Smooth muscle cell (in vitro differentiated cells): ENCODE results near the gene EXOSC6. TPM values are rescaled to one million over a fixed set of nuclear protein-coding genes. Genes with fewer than 3 reads are reported as not detected.
"Not testable (repeated sequence)": the region's sequence is repeated elsewhere in the genome, so short reads cannot be mapped to it uniquely, and the experiment has no call there.

Experiments used
- DNase-seq: peaks from one replicate; lab custom pipeline; 2025; ENCODE audit not compliant: unreplicated experiment; lab: John Stamatoyannopoulos, UW
- H2AFZ ChIP-seq: fragments of 200-600 bp; sonication (generic); 2 replicates; pipeline ENCODE4 v1.6.0; 2016; ENCODE audit warnings: antibody characterized with exemption, low read depth, mild to moderate bottlenecking
- H3F3A ChIP-seq: fragments of 200-600 bp; sonication (generic); 2 replicates; pipeline ENCODE4 v1.6.0; 2017; ENCODE audit warnings: antibody characterized with exemption, low read depth
- H3K27ac ChIP-seq: fragments of 200-600 bp; sonication (generic); 2 replicates; pipeline ENCODE4 v1.5.1; 2016; ENCODE audit warnings: low read depth, mild to moderate bottlenecking
- H3K27me3 ChIP-seq: fragments of 200-600 bp; sonication (generic); 2 replicates; pipeline ENCODE4 v1.6.1; 2016; ENCODE audit warnings: low read depth, mild to moderate bottlenecking
- H3K36me3 ChIP-seq: fragments of 200-600 bp; sonication (generic); 2 replicates; pipeline ENCODE4 v1.5.1; 2016; ENCODE audit warnings: low read depth
- H3K4me1 ChIP-seq: fragments of 200-600 bp; sonication (generic); 2 replicates; pipeline ENCODE4 v1.5.1; 2016; ENCODE audit warnings: low read depth
- H3K4me2 ChIP-seq: fragments of 200-600 bp; sonication (generic); 2 replicates; pipeline ENCODE4 v1.6.0; 2016; ENCODE audit warnings: mild to moderate bottlenecking
- H3K4me3 ChIP-seq: fragments of 200-600 bp; sonication (generic); 2 replicates; pipeline ENCODE4 v1.5.1; 2016; ENCODE audit warnings: mild to moderate bottlenecking
- H3K79me2 ChIP-seq: fragments of 200-600 bp; sonication (generic); 2 replicates; pipeline ENCODE4 v1.6.0; 2016; ENCODE audit warnings: low read depth, mild to moderate bottlenecking
- H3K9ac ChIP-seq: fragments of 200-600 bp; sonication (generic); 2 replicates; pipeline ENCODE4 v1.6.0; 2016; ENCODE audit warnings: low read depth
- H3K9me3 ChIP-seq: fragments of 200-600 bp; sonication (generic); replicated peaks from 2 replicates; pipeline ENCODE4 v1.5.1; 2016; ENCODE audit warnings: low read depth
- H4K20me1 ChIP-seq: fragments of 200-600 bp; sonication (generic); 2 replicates; pipeline ENCODE4 v1.6.0; 2016; ENCODE audit warnings: low read depth
- WGBS: methylation state at CpG from one replicate; pipeline ENCODE4 v1.1.7; 2016; ENCODE audit warnings: low lambda C conversion rate; 5-methylcytosine and 5-hydroxymethylcytosine counted together
- polyA plus RNA-seq: library from polyadenylated mRNA; unstranded; fragments of >200 nt; fragmentation: Nextera tagmentation; extraction: Ambion mirVana; gene quantifications from 2 replicates; pipeline ENCODE4 v1.2.1, GENCODE V29; 2016
- small RNA-seq: library from RNA; depleted of rRNA; stranded (forward); fragments of <200 nt; gene quantifications from one replicate; pipeline ENCODE3, GENCODE V24; 2014
- total RNA-seq: library from RNA; depleted of rRNA; stranded (reverse); fragments of >200 nt; gene quantifications from 2 replicates; pipeline ENCODE4 v1.2.3, GENCODE V29; 2014

The EXOSC6 gene
- total and polyA plus RNA-seq, 2 experiments from 2014 or later = 10.7 to 14.8 TPM

DNA sequence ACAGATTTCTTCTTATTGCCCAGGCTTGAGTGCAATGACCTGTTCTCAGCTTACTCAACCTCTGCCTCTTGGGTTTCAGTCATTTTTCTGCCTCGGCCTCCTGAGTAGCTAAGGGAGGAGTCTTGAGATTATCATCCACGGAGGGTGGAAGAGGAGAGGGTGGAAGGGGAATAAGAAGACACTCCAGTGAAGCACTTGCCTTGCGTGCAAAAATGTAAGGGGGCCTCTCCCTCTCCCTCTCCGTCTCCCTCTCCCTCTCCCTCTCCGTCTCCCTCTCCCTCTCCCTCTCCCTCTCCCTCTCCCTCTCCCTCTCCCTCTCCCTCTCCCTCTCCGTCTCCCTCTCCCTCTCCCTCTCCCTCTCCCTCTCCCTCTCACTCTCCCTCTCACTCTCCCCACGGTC is 48.2 kb downstream of the EXOSC6 start:
- not testable (repeated sequence) for H3F3A ChIP-seq, H3K36me3 ChIP-seq, H3K27ac ChIP-seq, H3K27me3 ChIP-seq, H3K4me1 ChIP-seq, H3K4me3 ChIP-seq, H3K9ac ChIP-seq, H3K4me2 ChIP-seq, H2AFZ ChIP-seq, H3K9me3 ChIP-seq, H3K79me2 ChIP-seq, DNase-seq, H4K20me1 ChIP-seq
- WGBS = 86% methylated on average over 3 of the region's 7 CpGs

DNA sequence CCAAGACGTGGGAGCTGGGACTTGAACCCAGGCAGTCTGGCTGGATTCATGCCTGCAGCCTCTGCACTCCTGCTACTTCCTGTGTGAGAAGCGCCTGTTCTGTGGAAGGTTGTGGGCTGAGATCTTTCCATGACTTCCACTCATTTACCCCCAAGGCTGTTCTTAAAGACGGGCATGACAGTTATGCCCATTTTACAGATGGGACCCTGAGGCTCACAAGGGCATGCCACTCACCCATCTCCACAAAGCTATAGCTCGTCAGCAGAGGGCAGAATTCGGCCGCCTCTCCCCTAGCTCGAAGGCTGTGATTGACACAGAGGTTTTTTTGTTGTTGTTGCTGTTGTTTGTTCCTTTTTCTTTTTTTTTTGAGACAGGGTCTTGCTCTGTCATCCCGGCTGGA is 51.7 kb downstream of the EXOSC6 start:
- not testable (repeated sequence) for H2AFZ ChIP-seq, H3K4me3 ChIP-seq, H3K4me1 ChIP-seq, H3K27me3 ChIP-seq, H3K4me2 ChIP-seq, H3K9ac ChIP-seq, DNase-seq, H3K9me3 ChIP-seq, H3K27ac ChIP-seq, H3K36me3 ChIP-seq, H3F3A ChIP-seq, H4K20me1 ChIP-seq, H3K79me2 ChIP-seq
- 92% methylated on average over 8 of the region's 8 CpGs for WGBS

DNA sequence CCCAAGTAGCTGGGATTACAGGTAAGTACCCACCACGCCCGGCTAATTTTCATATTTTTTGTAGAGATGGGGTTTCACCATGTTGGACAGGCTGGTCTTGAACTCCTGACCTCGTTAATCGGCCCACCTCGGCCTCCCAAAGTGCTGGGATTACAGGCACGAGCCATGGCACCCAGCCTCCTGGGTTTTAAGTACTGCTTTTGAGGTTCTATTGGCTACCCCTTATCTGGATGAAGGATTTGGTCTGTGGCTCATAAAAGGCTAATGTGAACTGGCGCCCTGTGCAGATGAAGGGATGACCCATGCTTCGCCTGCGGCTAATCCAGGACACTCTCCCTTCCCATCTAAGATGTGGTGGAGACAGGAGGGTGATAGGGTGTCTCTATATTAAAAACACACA is 52.6 kb downstream of the EXOSC6 start:
- not testable (repeated sequence) for H3K27me3 ChIP-seq, H3K4me1 ChIP-seq, H4K20me1 ChIP-seq, H3K4me3 ChIP-seq, H2AFZ ChIP-seq, H3K4me2 ChIP-seq, DNase-seq, H3K9ac ChIP-seq, H3F3A ChIP-seq, H3K9me3 ChIP-seq, H3K79me2 ChIP-seq, H3K27ac ChIP-seq, H3K36me3 ChIP-seq
- WGBS = 68% methylated on average over 9 of the region's 9 CpGs

DNA sequence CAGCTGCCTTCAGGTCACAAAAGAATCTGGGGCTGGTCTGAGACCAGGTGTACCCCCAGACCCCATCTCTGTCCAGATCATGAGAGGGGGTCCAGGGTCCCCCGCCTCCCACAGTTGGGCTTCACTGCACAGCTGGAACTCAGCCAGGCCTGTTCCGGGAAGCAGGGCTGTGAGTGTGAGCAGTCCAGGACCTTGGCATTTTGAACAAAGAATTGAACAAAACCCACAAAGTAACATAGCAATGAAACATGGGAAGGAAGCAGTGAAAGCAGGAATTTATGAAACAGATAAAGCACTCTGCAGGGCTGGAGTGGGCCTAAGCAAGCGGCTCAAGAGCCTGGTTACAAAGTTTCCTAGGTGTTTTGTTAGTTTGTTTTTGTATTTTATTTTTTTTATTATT is 53.1 kb downstream of the EXOSC6 start:
- not testable (repeated sequence) for H3K27me3 ChIP-seq, H3K79me2 ChIP-seq, H4K20me1 ChIP-seq, H3F3A ChIP-seq, H2AFZ ChIP-seq, H3K27ac ChIP-seq, DNase-seq, H3K4me3 ChIP-seq, H3K4me2 ChIP-seq, H3K36me3 ChIP-seq, H3K9ac ChIP-seq, H3K9me3 ChIP-seq, H3K4me1 ChIP-seq
- 76% methylated on average over 3 of the region's 3 CpGs for WGBS

DNA sequence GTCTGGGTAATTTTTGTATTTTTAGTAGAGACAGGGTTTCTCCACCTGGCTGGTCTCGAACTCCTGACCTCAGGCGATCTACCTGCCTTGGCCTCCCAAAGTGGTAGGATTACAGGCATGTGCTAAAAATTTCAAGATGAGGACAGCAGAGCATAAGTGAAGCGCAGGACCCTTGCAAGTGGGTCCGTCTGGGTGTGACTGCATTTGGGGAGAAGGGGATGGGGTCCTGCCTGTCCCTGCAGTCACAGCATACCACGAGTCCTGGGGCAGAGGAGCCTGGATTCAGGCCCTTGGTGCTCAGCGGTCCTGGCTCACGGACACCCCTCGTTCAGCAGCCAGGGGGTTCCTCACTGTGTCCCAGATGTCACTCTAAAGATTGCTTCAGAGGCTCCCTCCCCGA is 53.5 kb downstream of the EXOSC6 start:
- H3K4me3 ChIP-seq, H3K27ac ChIP-seq, H3K27me3 ChIP-seq, H3K79me2 ChIP-seq, H3K36me3 ChIP-seq, H3K9ac ChIP-seq, DNase-seq, H3K9me3 ChIP-seq, H3K4me1 ChIP-seq, H3F3A ChIP-seq, H3K4me2 ChIP-seq, H4K20me1 ChIP-seq, H2AFZ ChIP-seq: not testable (repeated sequence)
- 95% methylated on average over 9 of the region's 9 CpGs for WGBS

DNA sequence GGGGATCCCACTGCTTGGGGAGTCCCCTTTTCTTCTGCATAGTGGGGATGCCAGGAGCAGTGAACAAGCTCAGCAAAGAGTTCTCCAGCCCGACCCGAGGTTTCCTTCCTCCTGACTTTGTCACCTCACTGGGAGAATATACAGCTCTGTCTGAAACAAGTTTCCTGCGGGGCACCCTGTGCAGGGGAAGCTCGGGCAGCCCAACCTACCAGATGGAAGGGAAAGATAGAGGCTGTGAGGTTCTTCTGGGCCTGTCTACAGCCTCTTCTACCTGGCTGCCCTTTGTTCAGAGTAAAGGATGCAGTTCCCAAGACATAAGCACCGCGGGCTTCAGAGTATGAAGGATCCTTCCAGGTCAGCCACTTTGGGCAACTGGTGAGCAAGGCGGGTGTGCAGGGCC is 54.1 kb downstream of the EXOSC6 start:
- not testable (repeated sequence) for H3K79me2 ChIP-seq, H3K27me3 ChIP-seq, H3F3A ChIP-seq, H3K36me3 ChIP-seq, DNase-seq, H3K4me3 ChIP-seq, H2AFZ ChIP-seq, H3K9ac ChIP-seq, H3K4me1 ChIP-seq, H3K27ac ChIP-seq, H3K9me3 ChIP-seq, H4K20me1 ChIP-seq, H3K4me2 ChIP-seq
- 89% methylated on average over 7 of the region's 7 CpGs for WGBS

Small RNAs within 50 kb of the gene (small RNA-seq; reads per million reads assigned to genes)
- gene AC009060.2 (not detected), gene RN7SL279P (not detected)

Other genes starting within 250 kb of the EXOSC6 start
- gene PDPR, start 137.6 kb downstream of the EXOSC6 start, total RNA-seq = 11.2 and 12.5 TPM in 2 replicates
- 4.7 and 5.7 TPM in 2 replicates for gene PDPR, start 137.6 kb downstream of the EXOSC6 start, polyA plus RNA-seq
- gene CLEC18C, start 78.2 kb downstream of the EXOSC6 start, total RNA-seq = 0.99 TPM in 1 of 2 replicates, not detected in the other
- 0.95 and 1.3 TPM in 2 replicates for gene CLEC18C, start 78.2 kb downstream of the EXOSC6 start, polyA plus RNA-seq
- 54.0 and 67.0 TPM in 2 replicates for gene AARS1, start 37.6 kb upstream of the EXOSC6 start, total RNA-seq
- gene AARS1, start 37.6 kb upstream of the EXOSC6 start, polyA plus RNA-seq = 90.8 and 92.4 TPM in 2 replicates
- gene DDX19B, start 47.2 kb upstream of the EXOSC6 start, total RNA-seq = 24.5 and 49.6 TPM in 2 replicates
- 31.8 and 40.9 TPM in 2 replicates for gene DDX19B, start 47.2 kb upstream of the EXOSC6 start, polyA plus RNA-seq
- 33.9 and 38.8 TPM in 2 replicates for gene DDX19A, start 95.0 kb upstream of the EXOSC6 start, total RNA-seq
- gene DDX19A, start 95.0 kb upstream of the EXOSC6 start, polyA plus RNA-seq = 32.8 and 39.2 TPM in 2 replicates
- gene ST3GAL2, start 187.2 kb upstream of the EXOSC6 start, total RNA-seq = 30.2 and 32.5 TPM in 2 replicates
- 31.6 and 42.3 TPM in 2 replicates for gene ST3GAL2, start 187.2 kb upstream of the EXOSC6 start, polyA plus RNA-seq
- 5.7 and 16.5 TPM in 2 replicates for gene FCSK, start 202.7 kb upstream of the EXOSC6 start, total RNA-seq
- gene FCSK, start 202.7 kb upstream of the EXOSC6 start, polyA plus RNA-seq = 4.8 and 6.3 TPM in 2 replicates